ENCODE data around the gene KCNA3.
A peak's percentile ranks its signal among the peaks of the same experiment; 100 is the strongest.
"Not testable (repeated sequence)": the region's sequence is repeated elsewhere in the genome, so short reads cannot be mapped to it uniquely, and the experiment has no call there.

Gene KCNA3

GRCh38 chr1:110676970-110677369, 2.2 kb upstream of the KCNA3 start:
- peak; percentile 77 for DNase-seq

GRCh38 chr1:110675060-110675791, 486 bp upstream of the KCNA3 start:
- DNase-seq: no peak

- DNase-seq: no peak
Observed at GRCh38 chr1:110673805-110674336, 869 bp downstream of the KCNA3 start.

GRCh38 chr1:110673197-110673701, 1.5 kb downstream of the KCNA3 start:
- no peak for DNase-seq

GRCh38 chr1:110672753-110673108, 2.0 kb downstream of the KCNA3 start:
- no peak for DNase-seq

- peak; percentile 65 for DNase-seq
Observed at GRCh38 chr1:110672001-110672752, 2.6 kb downstream of the KCNA3 start.

GRCh38 chr1:110671361-110671760, 3.4 kb downstream of the KCNA3 start:
- no peak for DNase-seq

GRCh38 chr1:110668549-110668948, 6.2 kb downstream of the KCNA3 start:
- no peak for DNase-seq

GRCh38 chr1:110667776-110668175, 7.0 kb downstream of the KCNA3 start:
- no peak for DNase-seq

GRCh38 chr1:110663241-110663640, 11.5 kb downstream of the KCNA3 start:
- no peak for DNase-seq

GRCh38 chr1:110659559-110659958, 15.2 kb downstream of the KCNA3 start:
- not testable (repeated sequence) for DNase-seq

- DNase-seq: no peak
Observed at GRCh38 chr1:110657351-110657750, 17.4 kb downstream of the KCNA3 start.

- DNase-seq: no peak
Observed at GRCh38 chr1:110650609-110651008, 24.1 kb downstream of the KCNA3 start.

GRCh38 chr1:110648417-110648816, 26.3 kb downstream of the KCNA3 start:
- no peak for DNase-seq

- DNase-seq: no peak
Observed at GRCh38 chr1:110647254-110647891, 27.4 kb downstream of the KCNA3 start.

- DNase-seq: no peak
Observed at GRCh38 chr1:110645821-110646735, 28.7 kb downstream of the KCNA3 start.

GRCh38 chr1:110645211-110645610, 29.5 kb downstream of the KCNA3 start:
- DNase-seq: no peak

GRCh38 chr1:110643879-110644472, 30.8 kb downstream of the KCNA3 start:
- DNase-seq: no peak

- DNase-seq: no peak
Observed at GRCh38 chr1:110639724-110640386, 34.9 kb downstream of the KCNA3 start.

- DNase-seq: no peak
Observed at GRCh38 chr1:110638556-110638955, 36.2 kb downstream of the KCNA3 start.

- DNase-seq: no peak
Observed at GRCh38 chr1:110638058-110638457, 36.7 kb downstream of the KCNA3 start.
